GM03348 (cell line): ENCODE measurements around the gene SIX2.

Source experiments
- DNase-seq: peaks from one replicate; pipeline ENCODE4 v3.0.0; 2012; ENCODE audit warnings: low spot score

The SIX2 gene

DNA sequence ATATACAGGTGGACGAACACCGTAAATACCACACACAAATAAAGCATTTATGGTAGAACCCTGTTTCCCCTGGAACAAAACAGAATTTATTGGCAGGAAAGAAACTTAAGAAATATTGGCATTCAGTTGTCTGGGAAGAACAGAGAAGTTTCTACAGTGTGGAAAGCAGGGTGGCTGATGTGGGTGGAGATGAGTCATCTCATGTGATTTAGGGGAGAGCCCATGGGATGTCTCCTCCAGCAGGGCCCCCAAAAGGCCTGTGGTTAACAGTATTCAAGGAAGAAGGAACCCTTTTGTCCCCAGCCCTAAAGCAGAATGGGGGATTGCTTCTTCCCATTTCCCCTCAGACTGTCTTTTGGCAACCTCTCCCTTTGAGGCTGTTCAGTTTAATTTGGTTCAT, 43.6 kb downstream of the SIX2 start:
- peak; percentile 66 for DNase-seq

DNA sequence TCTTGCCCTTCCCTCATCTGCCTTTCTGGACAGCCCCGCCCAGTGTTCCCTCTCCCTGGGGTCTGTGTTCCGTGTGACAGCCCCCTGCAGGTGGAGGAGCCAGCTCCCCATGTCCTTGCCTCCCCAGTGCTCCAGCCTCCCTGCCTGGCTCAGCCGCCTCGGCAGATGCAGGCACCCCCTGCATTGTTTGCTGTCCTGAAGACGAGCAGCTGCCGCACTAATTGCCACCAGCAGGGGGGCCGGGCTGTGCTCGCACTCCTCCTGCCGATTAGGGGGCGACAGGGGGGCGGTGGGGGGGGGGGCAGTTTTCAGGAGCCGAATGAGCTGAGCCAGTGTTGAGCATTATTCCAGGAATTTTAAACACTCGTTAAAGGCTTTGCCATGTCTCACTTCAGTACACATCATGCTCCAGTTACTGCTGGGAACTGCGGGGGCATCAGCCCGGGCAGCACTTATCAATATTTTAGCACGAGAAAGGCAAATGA, 44.5 kb downstream of the SIX2 start:
- DNase-seq = no peak

DNA sequence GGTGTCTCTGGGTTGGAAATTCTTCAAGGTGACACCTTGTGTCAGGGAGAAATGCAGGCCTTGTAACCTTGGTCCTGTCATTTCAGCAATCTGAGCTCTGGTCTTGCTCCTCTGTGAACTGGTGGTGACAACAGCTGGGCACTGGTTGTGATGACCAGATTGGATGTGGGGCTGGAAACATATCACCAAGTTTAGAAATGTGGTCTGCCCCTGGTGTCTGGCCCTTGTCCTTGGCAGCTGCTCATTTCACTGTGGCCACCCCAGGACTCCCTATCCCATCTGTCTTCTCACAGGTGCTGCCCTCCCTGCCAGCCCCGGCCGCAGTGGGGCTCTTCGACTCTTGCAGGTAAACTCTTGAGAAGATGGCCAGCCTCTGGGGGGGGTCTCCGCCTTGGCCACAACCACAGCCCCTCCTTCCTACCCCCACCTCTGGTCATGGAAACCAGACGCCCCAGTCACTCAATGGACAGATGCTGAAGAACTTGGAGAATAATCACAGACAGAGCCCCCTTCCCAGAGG, 47.0 kb downstream of the SIX2 start:
- no peak for DNase-seq

DNA sequence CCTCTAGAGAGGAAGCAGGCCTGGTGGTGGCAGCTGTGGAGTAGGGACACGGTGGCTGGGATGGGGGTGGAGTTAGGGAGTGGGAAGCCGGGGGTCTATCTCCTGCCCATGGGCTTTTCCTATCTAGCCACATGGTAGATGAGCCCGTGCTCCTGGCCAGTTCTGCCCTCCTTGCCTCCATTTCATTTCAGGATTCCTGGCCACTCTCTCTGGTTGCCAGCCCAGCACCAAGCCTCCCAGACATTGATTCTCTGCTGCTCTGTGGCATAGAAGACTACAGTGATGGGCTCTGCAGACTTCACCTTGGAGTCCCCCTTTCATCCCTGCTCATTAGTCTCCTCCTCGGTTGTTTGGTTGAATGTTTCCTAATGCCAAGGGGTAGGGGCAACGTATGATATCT, 48.4 kb downstream of the SIX2 start:
- no peak for DNase-seq

DNA sequence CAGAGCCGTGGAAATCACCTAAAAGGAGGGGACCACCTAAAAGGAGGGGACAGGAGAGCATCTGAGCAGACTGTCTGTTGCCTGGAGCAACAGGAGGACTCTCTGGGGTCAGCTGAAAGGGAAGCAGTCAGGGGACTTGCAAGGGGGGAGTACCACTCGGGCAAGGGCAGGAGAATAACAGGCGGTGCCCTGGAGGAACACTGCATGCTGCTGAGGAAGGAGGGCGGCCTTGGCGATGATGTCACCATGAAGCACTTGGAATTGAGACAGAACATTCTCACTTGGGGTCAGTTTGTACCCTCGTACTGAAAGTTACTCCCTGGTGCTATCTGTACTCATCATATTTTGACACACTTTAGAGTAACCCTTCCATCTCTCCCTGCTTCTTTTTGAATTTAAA, 49.4 kb downstream of the SIX2 start:
- no peak for DNase-seq

DNA sequence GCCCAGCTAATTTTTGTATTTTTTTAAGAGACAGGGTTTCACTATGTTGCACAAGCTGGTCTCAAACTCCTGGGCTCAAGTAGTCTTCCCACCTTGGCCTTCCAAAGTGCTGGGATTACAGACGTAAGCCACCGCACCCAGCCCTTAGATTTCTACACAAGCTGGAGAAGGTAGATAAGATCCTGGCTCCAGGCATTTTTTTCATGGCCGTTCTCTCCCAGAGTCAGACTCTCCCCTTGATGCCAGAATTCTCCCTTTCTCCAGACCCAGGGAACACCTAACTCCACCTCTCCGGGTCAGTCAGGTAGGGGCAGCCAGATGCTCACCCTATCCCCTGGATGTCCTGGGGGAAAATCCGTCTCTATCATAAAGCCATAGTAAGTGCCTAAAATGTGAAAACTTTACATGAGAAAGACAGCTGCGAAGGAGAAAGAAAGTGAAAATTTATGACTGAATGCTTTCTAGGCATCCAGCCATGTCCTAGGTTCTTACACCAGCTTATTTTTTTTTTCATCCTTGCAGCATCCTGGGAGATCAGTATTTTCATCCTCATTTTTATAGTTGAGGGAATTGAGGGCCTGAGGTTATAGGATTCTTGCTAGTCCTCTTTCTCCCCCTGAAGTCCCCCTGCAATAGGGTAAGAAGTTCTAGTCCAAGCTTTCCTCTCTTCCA, 51.5 kb downstream of the SIX2 start:
- DNase-seq = no peak

DNA sequence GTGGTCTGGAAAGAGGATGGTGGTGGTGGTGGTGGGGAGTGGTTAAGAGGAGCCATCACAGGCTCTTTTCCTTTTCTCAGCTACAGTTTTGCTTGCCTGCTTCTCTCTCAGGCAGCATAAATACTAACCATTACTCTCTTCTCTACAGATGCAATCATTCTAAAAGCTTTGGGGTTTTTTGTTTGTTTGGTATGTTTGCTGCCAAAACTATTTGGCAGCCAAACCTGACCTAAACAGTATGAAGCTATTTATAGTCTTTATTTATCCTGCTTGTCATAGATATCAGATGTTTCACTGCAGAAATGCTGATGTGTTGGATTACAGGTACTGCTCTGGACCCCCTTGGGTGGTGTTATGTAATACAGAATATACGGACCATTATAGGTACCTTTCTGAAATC, 52.4 kb downstream of the SIX2 start:
- DNase-seq = no peak

DNA sequence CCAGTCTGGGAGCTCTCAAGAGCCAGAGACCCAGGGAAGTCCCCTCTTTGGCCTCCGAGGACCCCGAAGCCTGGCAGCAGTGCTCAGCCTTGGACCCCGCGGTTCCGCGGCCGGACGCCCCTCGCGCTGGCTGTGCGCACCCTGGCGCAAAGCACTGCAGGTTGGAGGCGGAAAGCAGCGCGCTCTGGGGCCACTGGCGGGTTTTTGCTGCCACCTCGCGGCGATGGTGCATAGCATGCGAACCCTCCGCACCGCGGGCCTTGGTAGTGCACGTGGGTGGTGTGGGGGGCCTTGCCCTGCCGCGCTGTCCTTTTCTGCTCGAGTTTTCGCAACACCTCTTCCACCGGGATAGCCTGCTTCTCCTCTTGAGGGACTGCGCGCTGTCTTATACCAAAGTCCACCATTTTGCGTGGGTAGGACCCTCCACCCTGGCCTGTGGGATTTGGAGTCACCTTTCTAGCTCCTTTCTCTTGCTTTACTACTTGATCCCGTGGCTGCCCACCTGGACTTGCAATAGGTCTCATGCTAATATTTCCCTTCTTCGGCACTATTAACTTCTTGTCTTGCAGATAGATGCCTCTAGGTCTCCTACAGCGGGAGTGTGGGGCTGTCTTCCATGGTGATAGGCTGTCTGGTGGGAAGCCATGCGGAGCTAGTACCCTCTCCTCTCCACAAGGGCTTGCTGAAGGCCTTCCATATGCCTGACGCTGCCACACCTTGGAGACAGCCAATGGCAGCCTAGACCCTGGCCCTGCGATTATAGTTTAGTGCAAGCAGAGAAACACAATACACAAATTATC, 53.5 kb downstream of the SIX2 start:
- DNase-seq = peak; percentile 90
